Osteoblast (primary cell): ENCODE measurements around the gene ALLC. TPM values are rescaled to one million over a fixed set of nuclear protein-coding genes. Genes with fewer than 3 reads are reported as not detected.

Experiments
- DNase-seq: peaks from one replicate; pipeline ENCODE4 v3.0.0; 2011; ENCODE audit warnings: low spot score, mixed read lengths; ENCODE audit not compliant: insufficient read length; ENCODE audit errors: missing footprints
- H2AFZ ChIP-seq: 2 replicates; pipeline ENCODE4 v1.6.0; 2011; ENCODE audit warnings: mild to moderate bottlenecking, low read length
- H3K27ac ChIP-seq: 2 replicates; pipeline ENCODE4 v1.5.1; 2011; ENCODE audit warnings: mild to moderate bottlenecking, low read depth, low read length, moderate library complexity
- H3K27me3 ChIP-seq: 2 replicates; pipeline ENCODE4 v1.6.0; 2012; ENCODE audit warnings: mild to moderate bottlenecking, control low read depth, inconsistent platforms, low read length, moderate library complexity; ENCODE audit not compliant: insufficient read depth
- H3K36me3 ChIP-seq: 2 replicates; pipeline ENCODE4 v1.5.1; 2011; ENCODE audit warnings: mild to moderate bottlenecking, low read length, control low read depth, moderate library complexity; ENCODE audit not compliant: insufficient read depth
- H3K4me1 ChIP-seq: 2 replicates; pipeline ENCODE4 v1.5.1; 2011; ENCODE audit warnings: mild to moderate bottlenecking, low read length, control low read depth, moderate library complexity; ENCODE audit not compliant: insufficient read depth
- H3K4me2 ChIP-seq: 2 replicates; pipeline ENCODE4 v1.6.0; 2011; ENCODE audit warnings: mild to moderate bottlenecking, low read length; ENCODE audit not compliant: insufficient read depth
- H3K4me3 ChIP-seq: fragments of 200-600 bp; sonication (generic); 3 replicates; pipeline ENCODE4 v1.5.1; 2012; ENCODE audit warnings: mild to moderate bottlenecking, low read length, inconsistent platforms; ENCODE audit not compliant: insufficient read depth
- H3K79me2 ChIP-seq: 2 replicates; pipeline ENCODE4 v1.6.0; 2012; ENCODE audit warnings: mild to moderate bottlenecking, low read length, control low read depth, inconsistent platforms; ENCODE audit not compliant: insufficient read depth
- H3K9me3 ChIP-seq: 2 replicates; pipeline ENCODE4 v1.5.1; 2011; ENCODE audit warnings: low read depth, low read length, control low read depth
- H4K20me1 ChIP-seq: 2 replicates; pipeline ENCODE4 v1.6.0; 2012; ENCODE audit warnings: mild to moderate bottlenecking, low read length, control low read depth; ENCODE audit not compliant: insufficient read depth
- total RNA-seq: library from RNA; depleted of rRNA; stranded (reverse); fragments of >200 nt; gene quantifications from 2 replicates; pipeline ENCODE4 v1.2.3, GENCODE V29; 2012
- TF ChIP-seq, protein P1 (sequence below): IDR thresholded peaks from 2 replicates; pipeline ENCODE4 v1.5.1; 2011; ENCODE audit warnings: mild to moderate bottlenecking, low read depth, low read length, moderate library complexity; ENCODE audit errors: extremely low read depth

The ALLC gene
- total RNA-seq, 1 donor: not detected

DNA sequence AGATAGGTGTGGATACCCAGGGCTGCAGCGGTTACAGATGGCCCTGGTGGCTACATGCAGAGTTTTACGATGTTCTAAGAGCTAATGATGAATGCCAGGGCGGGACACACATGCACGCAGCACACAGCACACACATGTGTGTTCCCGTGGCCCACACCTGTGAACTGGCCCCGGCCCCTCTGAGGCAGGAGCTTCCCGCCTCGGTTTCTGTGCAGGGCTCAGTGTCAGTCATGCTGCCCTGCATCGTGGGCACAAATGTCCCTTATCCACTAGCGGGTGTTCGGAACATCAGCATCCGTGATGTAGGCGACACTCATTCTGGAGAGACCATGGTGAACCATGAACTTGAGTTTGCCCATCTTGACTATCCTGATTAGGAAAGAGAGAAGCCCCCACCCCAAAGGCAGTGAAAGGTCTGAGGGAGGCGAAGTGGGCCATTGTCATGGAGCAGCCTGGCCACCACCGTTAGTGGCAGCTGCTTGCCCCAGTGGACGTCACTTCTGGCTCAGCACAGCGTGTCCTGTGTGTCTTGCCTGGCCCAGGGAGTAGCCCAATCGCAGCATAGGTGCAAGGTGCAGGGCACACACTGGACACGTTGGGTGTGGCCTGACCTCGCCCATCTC, 89.1 kb downstream of the ALLC start:
- no peak overlapping the region for H3K4me2 ChIP-seq
- DNase-seq: no peak
- no peak overlapping the region for H3K27ac ChIP-seq
- H3K36me3 ChIP-seq: no peaks in the 10 kb centered on the region
- TF ChIP-seq, protein P1, sequence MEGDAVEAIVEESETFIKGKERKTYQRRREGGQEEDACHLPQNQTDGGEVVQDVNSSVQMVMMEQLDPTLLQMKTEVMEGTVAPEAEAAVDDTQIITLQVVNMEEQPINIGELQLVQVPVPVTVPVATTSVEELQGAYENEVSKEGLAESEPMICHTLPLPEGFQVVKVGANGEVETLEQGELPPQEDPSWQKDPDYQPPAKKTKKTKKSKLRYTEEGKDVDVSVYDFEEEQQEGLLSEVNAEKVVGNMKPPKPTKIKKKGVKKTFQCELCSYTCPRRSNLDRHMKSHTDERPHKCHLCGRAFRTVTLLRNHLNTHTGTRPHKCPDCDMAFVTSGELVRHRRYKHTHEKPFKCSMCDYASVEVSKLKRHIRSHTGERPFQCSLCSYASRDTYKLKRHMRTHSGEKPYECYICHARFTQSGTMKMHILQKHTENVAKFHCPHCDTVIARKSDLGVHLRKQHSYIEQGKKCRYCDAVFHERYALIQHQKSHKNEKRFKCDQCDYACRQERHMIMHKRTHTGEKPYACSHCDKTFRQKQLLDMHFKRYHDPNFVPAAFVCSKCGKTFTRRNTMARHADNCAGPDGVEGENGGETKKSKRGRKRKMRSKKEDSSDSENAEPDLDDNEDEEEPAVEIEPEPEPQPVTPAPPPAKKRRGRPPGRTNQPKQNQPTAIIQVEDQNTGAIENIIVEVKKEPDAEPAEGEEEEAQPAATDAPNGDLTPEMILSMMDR: no peak
- no peaks in the 10 kb centered on the region for H3K4me1 ChIP-seq
- H3K27me3 ChIP-seq: no peaks in the 10 kb centered on the region
- H3K9me3 ChIP-seq: no peaks in the 10 kb centered on the region
- H3K4me3 ChIP-seq: no peak overlapping the region
- H4K20me1 ChIP-seq: no peaks in the 10 kb centered on the region
- H2AFZ ChIP-seq: no peak overlapping the region
- H3K79me2 ChIP-seq: no peaks in the 10 kb centered on the region

DNA sequence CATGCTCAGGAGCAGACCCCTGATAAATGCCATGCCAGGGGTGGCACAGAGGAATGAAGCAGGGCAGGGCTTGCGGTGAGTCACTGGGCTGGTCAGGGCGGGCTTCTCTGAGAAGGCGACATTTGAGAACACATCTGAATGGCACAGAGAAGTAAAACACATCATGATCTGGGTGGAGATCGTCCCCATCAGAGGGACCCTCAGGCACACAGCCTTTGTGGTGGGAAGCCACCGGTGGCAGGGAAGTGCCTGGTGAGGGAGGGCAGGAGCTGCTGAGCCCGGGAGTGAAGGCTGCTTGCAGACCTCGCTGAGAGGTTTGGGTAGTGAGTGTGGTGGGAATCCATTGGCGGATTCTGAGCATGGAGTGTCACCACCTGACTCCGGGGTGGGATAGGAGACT, 89.8 kb downstream of the ALLC start:
- Histone ChIP-seq H3K4me3 (no peak overlapping the region), H3K4me2 (no peak overlapping the region), H3K36me3 (no peaks in the 10 kb centered on the region), H3K79me2 (no peaks in the 10 kb centered on the region), H3K27ac (no peak overlapping the region), H3K9me3 (no peaks in the 10 kb centered on the region), H4K20me1 (no peaks in the 10 kb centered on the region), H2AFZ (no peak overlapping the region), H3K4me1 (no peaks in the 10 kb centered on the region), H3K27me3 (no peaks in the 10 kb centered on the region)
- TF ChIP-seq, protein P1: no peak
- DNase-seq: no peak

DNA sequence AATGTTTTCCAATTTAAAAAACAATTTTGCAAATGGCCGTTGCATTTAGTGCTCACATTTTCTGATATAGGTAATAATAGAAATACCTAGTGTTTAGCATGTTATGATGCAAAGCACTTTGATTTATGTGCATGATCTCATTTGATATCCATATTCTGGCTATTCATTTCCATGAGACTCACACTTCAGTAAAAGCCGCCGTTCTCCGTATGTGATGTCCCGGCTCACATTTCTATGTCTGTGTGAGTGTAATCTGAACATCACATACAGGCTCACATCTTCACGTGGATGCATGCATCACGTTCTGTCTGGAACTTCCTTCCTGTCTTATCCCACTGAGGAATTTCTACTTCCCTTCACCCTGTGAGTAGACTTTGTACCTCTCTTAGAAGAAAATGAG, 91.2 kb downstream of the ALLC start:
- H3K79me2 ChIP-seq: no peaks in the 10 kb centered on the region
- TF ChIP-seq, protein P1: no peak
- H3K27me3 ChIP-seq: no peaks in the 10 kb centered on the region
- H3K4me2 ChIP-seq: no peak overlapping the region
- H3K27ac ChIP-seq: no peak overlapping the region
- DNase-seq: no peak
- H3K4me3 ChIP-seq: no peak overlapping the region
- no peak overlapping the region for H2AFZ ChIP-seq
- no peaks in the 10 kb centered on the region for H3K36me3 ChIP-seq
- no peaks in the 10 kb centered on the region for H3K9me3 ChIP-seq
- no peaks in the 10 kb centered on the region for H4K20me1 ChIP-seq
- H3K4me1 ChIP-seq: no peaks in the 10 kb centered on the region

DNA sequence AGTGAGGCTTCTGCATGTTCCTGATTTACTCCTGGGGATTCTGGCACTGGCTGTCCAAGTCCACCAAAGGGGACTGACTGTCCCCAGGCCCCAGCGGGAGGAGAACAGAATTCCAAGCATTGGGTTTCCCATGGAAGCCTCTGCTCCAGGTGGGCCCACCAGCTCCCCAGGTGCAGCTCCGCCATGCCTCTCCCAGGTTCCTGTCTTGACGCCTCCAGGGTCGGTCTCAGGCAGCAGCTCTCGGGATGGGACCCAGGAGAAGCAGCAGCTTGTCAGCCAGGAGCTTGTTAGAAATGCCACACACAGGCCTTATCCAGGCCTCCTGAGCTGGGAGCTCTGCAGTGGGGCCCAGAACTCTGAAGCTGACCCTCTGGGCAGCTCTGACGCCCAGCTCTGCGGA, 93.3 kb downstream of the ALLC start:
- H3K36me3 ChIP-seq: no peaks in the 10 kb centered on the region
- no peaks in the 10 kb centered on the region for H3K4me1 ChIP-seq
- H3K4me3 ChIP-seq: no peak overlapping the region
- H3K27ac ChIP-seq: no peak overlapping the region
- peaks cover 2% of the 10 kb centered on the region for H3K9me3 ChIP-seq
- no peaks in the 10 kb centered on the region for H3K27me3 ChIP-seq
- H2AFZ ChIP-seq: no peak overlapping the region
- no peaks in the 10 kb centered on the region for H4K20me1 ChIP-seq
- DNase-seq: no peak
- TF ChIP-seq, protein P1: no peak
- H3K4me2 ChIP-seq: no peak overlapping the region
- no peaks in the 10 kb centered on the region for H3K79me2 ChIP-seq
